SK-N-SH (cell line): Measurements from ENCODE around the gene TMPRSS9. TPM values are rescaled to one million over a fixed set of nuclear protein-coding genes. Genes with fewer than 3 reads are reported as not detected.
"Not testable (repeated sequence)": the region's sequence is repeated elsewhere in the genome, so short reads cannot be mapped to it uniquely, and the experiment has no call there.

Experiments used
- CTCF ChIA-PET: fragments of 300-600, 350-600 bp; formaldehyde crosslinking; extraction: SDS; loops from one replicate; lab custom pipeline; 2021; lab: Yijun Ruan, JAX
- POLR2A ChIA-PET: fragments of 350-600 bp; sonication (Branson Sonifier 250); formaldehyde crosslinking; extraction: SDS; loops from one replicate; lab custom pipeline; 2020; ENCODE audit warnings: antibody characterized with exemption, inconsistent platforms; lab: Yijun Ruan, JAX
- DNase-seq: peaks from one replicate; pipeline ENCODE4 v3.0.0; 2012
- H2AFZ ChIP-seq: fragments of 200-600 bp; sonication (generic); 2 replicates; pipeline ENCODE4 v1.8.1; 2016; ENCODE audit warnings: antibody characterized with exemption, mild to moderate bottlenecking, low read depth
- H3F3A ChIP-seq: fragments of 200-600 bp; sonication (generic); replicated peaks from 2 replicates; pipeline ENCODE3; 2016; ENCODE audit warnings: antibody characterized with exemption, mild to moderate bottlenecking; ENCODE audit not compliant: insufficient read depth
- H3K27ac ChIP-seq, 2 experiments: fragments of 200-500 bp in 1 of 2; fragments of 200-600 bp in 1 of 2; sonication (Bioruptor generic) in 1 of 2; sonication (generic), shearing (Covaris generic) in 1 of 2; 2 replicates each; pipeline versions ENCODE4 v1.5.1 to v1.6.1; 2014 to 2016; ENCODE audit warnings: low read depth in 2 of 2, inconsistent platforms in 1 of 2, low read length in 1 of 2, mild to moderate bottlenecking in 1 of 2, mixed read lengths in 1 of 2
- H3K27me3 ChIP-seq: fragments of 200-600 bp; sonication (generic), shearing (Covaris generic); 2 replicates; pipeline ENCODE4 v1.6.1; 2016; ENCODE audit warnings: mixed run types; ENCODE audit not compliant: insufficient read depth
- H3K36me3 ChIP-seq, 2 experiments: fragments of 200-500 bp in 1 of 2; fragments of 200-600 bp in 1 of 2; sonication (Bioruptor generic) in 1 of 2; sonication (generic) in 1 of 2; replicated peaks in 1 of 2; 2 replicates each; pipeline versions ENCODE3 to v1.5.1; 2014 to 2016; ENCODE audit warnings: low read length in 1 of 2, mild to moderate bottlenecking in 1 of 2; ENCODE audit not compliant: insufficient read depth in 2 of 2, control insufficient read depth in 1 of 2
- H3K4me1 ChIP-seq, 2 experiments: fragments of 200-500 bp in 1 of 2; fragments of 200-600 bp in 1 of 2; sonication (Bioruptor generic) in 1 of 2; sonication (generic), shearing (Covaris generic) in 1 of 2; 2 replicates each; pipeline versions ENCODE4 v1.5.1 to v1.6.1; 2014 to 2016; ENCODE audit warnings: low read depth in 1 of 2, low read length in 1 of 2, mixed run types in 1 of 2; ENCODE audit not compliant: insufficient read depth in 2 of 2, control insufficient read depth in 1 of 2
- H3K4me2 ChIP-seq: fragments of 200-600 bp; sonication (generic), shearing (Covaris generic); 2 replicates; pipeline ENCODE4 v1.6.1; 2017; ENCODE audit warnings: mixed run types
- H3K4me3 ChIP-seq, 2 experiments: fragments of 200-500 bp in 1 of 2; fragments of 200-600 bp in 1 of 2; sonication (Bioruptor generic) in 1 of 2; sonication (generic), shearing (Covaris generic) in 1 of 2; 2 replicates each; pipeline versions ENCODE4 v1.5.1 to v1.8.1; 2014 to 2016; ENCODE audit warnings: low read depth in 2 of 2, inconsistent platforms in 1 of 2, low read length in 1 of 2, mild to moderate bottlenecking in 1 of 2, mixed read lengths in 1 of 2, moderate library complexity in 1 of 2
- H3K79me2 ChIP-seq: fragments of 200-600 bp; sonication (generic); 2 replicates; pipeline ENCODE4 v1.8.1; 2017; ENCODE audit warnings: mild to moderate bottlenecking; ENCODE audit not compliant: insufficient read depth
- H3K9ac ChIP-seq: fragments of 200-600 bp; sonication (generic); 2 replicates; pipeline ENCODE4 v1.6.1; 2017; ENCODE audit warnings: mixed run types
- H3K9me2 ChIP-seq: fragments of 200-600 bp; sonication (generic); 2 replicates; pipeline ENCODE4 v1.6.1; 2017; ENCODE audit warnings: mixed run types
- H3K9me3 ChIP-seq: fragments of 200-600 bp; sonication (generic); 2 replicates; pipeline ENCODE4 v1.6.1; 2017; ENCODE audit warnings: mixed run types, mild to moderate bottlenecking, moderate library complexity
- H4K20me1 ChIP-seq: fragments of 200-600 bp; sonication (generic); 2 replicates; pipeline ENCODE4 v1.6.1; 2017; ENCODE audit warnings: mild to moderate bottlenecking, mixed run types; ENCODE audit not compliant: insufficient read depth
- EZH2phosphoT487 ChIP-seq: fragments of 200-600 bp; sonication (generic); IDR thresholded peaks from 2 replicates; pipeline ENCODE4 v1.6.1; 2017; ENCODE audit warnings: low read depth, mixed run types, mild to moderate bottlenecking, antibody characterized with exemption, moderate library complexity, borderline replicate concordance
- FOSL2 ChIP-seq: IDR thresholded peaks from 2 replicates; pipeline ENCODE4 v1.4.0; 2012; ENCODE audit warnings: low read depth, mild to moderate bottlenecking, moderate library complexity, borderline replicate concordance
- FOXJ3 ChIP-seq: sonication (generic); formaldehyde crosslinking; IDR thresholded peaks from 2 replicates; pipeline ENCODE4 v1.5.1; 2020; ENCODE audit warnings: mild to moderate bottlenecking, missing genetic modification reagents
- JUND ChIP-seq: IDR thresholded peaks from 2 replicates; pipeline ENCODE4 v1.4.0; 2012
- RAD21 ChIP-seq: IDR thresholded peaks from 2 replicates; pipeline ENCODE4 v1.6.1; 2012; ENCODE audit warnings: mild to moderate bottlenecking, low read length
- SMC3 ChIP-seq: IDR thresholded peaks from 2 replicates; pipeline ENCODE4 v1.6.1; 2012; ENCODE audit warnings: low read depth, low read length, improper control_type of control experiment
- TCF12 ChIP-seq: IDR thresholded peaks from 2 replicates; pipeline ENCODE4 v1.4.0; 2012
- TEAD4 ChIP-seq: IDR thresholded peaks from 2 replicates; pipeline ENCODE4 v1.4.0; 2012; ENCODE audit warnings: mild to moderate bottlenecking, borderline replicate concordance; ENCODE audit not compliant: insufficient read depth
- YY1 ChIP-seq: IDR thresholded peaks from 2 replicates; pipeline ENCODE4 v1.4.0; 2012; ENCODE audit warnings: low read depth, mild to moderate bottlenecking
- WGBS: methylation state at CpG from one replicate; pipeline ENCODE4 v1.1.6; 2017; ENCODE audit warnings: low lambda C conversion rate; 5-methylcytosine and 5-hydroxymethylcytosine counted together
- polyA plus RNA-seq, 3 experiments: library from polyadenylated mRNA; depleted of rRNA; stranded (reverse); fragments of >200 nt; gene quantifications; 2 replicates each; pipeline ENCODE4 v1.2.3, GENCODE V29; 2012
- TF ChIP-seq, protein P1 (sequence below): fragments of 200-600 bp; sonication (generic); IDR thresholded peaks from 2 replicates; pipeline ENCODE4 v1.6.1; 2017; ENCODE audit warnings: antibody characterized with exemption, mild to moderate bottlenecking, moderate library complexity
- TF ChIP-seq, protein P2 (sequence below): IDR thresholded peaks from 2 replicates; pipeline ENCODE4; 2012
- TF ChIP-seq, protein P3 (sequence below): IDR thresholded peaks from 2 replicates; pipeline ENCODE4 v1.4.0; 2012; ENCODE audit warnings: low read depth

The TMPRSS9 gene
- polyA plus RNA-seq, 1 of the 3 experiments (the other 2 are of a cell fraction) = not detected

DNA sequence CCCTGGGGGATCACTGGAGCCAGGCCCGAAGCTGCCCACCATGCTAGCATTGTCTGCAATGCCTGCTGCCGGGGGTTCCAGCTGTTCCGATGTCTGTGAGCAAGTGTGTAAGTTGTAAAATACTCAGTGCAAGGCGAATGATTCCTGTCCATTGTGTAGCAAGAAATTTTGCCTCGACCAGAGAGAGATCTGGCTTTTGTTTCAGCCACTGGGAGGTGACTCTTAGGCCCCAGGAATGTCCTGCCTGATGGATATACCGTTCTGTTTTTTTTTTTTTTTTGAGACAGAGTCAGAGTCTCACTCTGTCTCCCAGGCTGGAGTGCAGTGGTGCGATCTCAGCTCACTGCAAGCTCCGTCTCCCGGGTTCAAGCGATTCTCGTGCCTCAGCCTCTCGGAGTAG, 108.5 kb downstream of the TMPRSS9 start (continued):
- no peak for TF ChIP-seq FOXJ3
- TF ChIP-seq, protein P1, sequence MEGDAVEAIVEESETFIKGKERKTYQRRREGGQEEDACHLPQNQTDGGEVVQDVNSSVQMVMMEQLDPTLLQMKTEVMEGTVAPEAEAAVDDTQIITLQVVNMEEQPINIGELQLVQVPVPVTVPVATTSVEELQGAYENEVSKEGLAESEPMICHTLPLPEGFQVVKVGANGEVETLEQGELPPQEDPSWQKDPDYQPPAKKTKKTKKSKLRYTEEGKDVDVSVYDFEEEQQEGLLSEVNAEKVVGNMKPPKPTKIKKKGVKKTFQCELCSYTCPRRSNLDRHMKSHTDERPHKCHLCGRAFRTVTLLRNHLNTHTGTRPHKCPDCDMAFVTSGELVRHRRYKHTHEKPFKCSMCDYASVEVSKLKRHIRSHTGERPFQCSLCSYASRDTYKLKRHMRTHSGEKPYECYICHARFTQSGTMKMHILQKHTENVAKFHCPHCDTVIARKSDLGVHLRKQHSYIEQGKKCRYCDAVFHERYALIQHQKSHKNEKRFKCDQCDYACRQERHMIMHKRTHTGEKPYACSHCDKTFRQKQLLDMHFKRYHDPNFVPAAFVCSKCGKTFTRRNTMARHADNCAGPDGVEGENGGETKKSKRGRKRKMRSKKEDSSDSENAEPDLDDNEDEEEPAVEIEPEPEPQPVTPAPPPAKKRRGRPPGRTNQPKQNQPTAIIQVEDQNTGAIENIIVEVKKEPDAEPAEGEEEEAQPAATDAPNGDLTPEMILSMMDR = no peak

DNA sequence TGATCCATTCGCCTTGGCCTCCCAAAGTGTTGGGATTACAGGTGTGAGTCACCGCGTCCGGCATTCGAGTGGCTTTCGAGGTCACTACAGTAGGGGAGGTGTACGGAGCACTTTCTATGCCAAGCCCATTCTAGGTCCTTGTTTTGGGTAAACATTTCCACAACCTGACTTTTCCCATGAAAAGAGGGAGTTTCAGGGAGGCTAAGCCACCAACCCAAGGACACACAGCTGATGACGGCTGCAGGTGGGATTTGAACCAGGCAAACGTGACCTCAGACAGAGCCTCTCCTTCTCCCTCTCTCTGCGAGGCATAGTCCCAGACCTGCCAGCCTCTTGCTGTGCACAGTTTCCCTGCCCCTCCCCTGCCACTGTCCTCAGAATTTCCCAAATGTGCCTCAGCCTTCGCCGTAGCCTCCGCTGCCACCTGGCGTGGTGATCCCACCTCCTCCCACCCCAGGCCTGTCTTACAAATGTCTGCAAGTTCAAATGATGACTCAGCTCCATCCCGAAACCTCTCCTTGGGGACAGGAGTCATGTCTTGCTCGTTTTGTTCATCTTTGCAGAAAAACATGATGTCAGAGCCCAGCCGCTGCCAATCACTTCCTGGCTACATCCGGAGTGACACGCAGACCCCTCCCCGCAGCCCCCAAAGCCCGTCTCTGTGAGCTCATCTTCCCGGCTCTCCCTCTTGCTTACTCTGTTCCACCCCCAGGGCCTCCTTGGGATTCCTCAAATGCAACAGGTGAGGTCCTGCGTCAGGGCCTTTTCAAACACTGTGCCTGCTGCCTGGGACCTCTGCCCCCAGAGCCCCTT, 109.2 kb downstream of the TMPRSS9 start:
- Histone ChIP-seq H3K4me3 (no peak overlapping the region), H3F3A (peaks cover 13% of the 10 kb centered on the region), H3K79me2 (no peaks in the 10 kb centered on the region), H3K9ac (no peak overlapping the region), H3K4me1 (peaks cover 0 to 9% of the 10 kb centered on the region in 2 experiments; a peak in 1 of 4 replicates), H3K27ac (peak overlapping the region in 1 of 2 experiments; percentile 20; a peak in 1 of 4 replicates), H2AFZ (peak overlapping the region; percentile 76), H3K9me2 (no peaks in the 10 kb centered on the region), H3K4me2 (0 out of 2 replicates have a peak overlapping the region, but pooled peaks have one; percentile 27), H3K9me3 (no peaks in the 10 kb centered on the region), H3K36me3 (no peaks in the 10 kb centered on the region), H3K27me3 (no peaks in the 10 kb centered on the region), H4K20me1 (no peaks in the 10 kb centered on the region)
- POLR2A ChIA-PET = no interaction called here
- WGBS = 34% methylated on average over 23 of the region's 23 CpGs
- no peak for TF ChIP-seq EZH2phosphoT487
- no peak for TF ChIP-seq YY1
- no peak for TF ChIP-seq JUND
- TF ChIP-seq, protein P2, sequence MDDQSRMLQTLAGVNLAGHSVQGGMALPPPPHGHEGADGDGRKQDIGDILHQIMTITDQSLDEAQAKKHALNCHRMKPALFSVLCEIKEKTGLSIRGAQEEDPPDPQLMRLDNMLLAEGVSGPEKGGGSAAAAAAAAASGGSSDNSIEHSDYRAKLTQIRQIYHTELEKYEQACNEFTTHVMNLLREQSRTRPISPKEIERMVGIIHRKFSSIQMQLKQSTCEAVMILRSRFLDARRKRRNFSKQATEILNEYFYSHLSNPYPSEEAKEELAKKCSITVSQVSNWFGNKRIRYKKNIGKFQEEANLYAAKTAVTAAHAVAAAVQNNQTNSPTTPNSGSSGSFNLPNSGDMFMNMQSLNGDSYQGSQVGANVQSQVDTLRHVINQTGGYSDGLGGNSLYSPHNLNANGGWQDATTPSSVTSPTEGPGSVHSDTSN = peak; percentile 81
- no peak for TF ChIP-seq SMC3
- TF ChIP-seq TCF12 = 0 out of 2 replicates have a peak, but pooled peaks have one; percentile 30
- no peak for TF ChIP-seq TEAD4
- peak; percentile 47; the same call in 1 of the 2 replicates for TF ChIP-seq FOSL2
- no peak for TF ChIP-seq RAD21
- TF ChIP-seq, protein P3, sequence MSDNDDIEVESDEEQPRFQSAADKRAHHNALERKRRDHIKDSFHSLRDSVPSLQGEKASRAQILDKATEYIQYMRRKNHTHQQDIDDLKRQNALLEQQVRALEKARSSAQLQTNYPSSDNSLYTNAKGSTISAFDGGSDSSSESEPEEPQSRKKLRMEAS = no peak
- CTCF ChIA-PET = interaction anchor here (1.0 to 21.1 kb wide), 4 partner anchors 10 to 168 kb away, joined by 3 to 309 read pairs (median 4); partner anchors contain the start of gene LMNB2
- no peak for DNase-seq

DNA sequence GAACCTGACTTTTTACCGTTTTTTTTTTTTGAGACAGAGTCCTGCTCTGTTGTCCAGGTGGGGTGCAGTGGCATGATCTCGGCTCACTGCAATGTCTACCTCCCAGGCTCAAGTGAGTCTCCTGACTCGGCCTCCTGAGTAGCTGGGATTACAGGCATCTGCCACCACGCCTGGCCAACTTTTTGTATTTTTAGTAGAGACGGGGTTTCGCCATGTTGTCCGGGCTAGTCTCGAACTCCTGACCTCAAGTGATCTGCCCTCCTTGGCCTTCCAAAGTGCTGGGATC, 109.8 kb downstream of the TMPRSS9 start:
- H3K9me2 ChIP-seq, H3K9me3 ChIP-seq, H3K4me3 ChIP-seq, H3K4me1 ChIP-seq, H3K36me3 ChIP-seq, H3K4me2 ChIP-seq, H3K27me3 ChIP-seq, H3K79me2 ChIP-seq, H4K20me1 ChIP-seq, POLR2A ChIA-PET, H3K9ac ChIP-seq, DNase-seq: not testable (repeated sequence)
- H2AFZ ChIP-seq = peak overlapping the region; percentile 76; the same call in 1 of the 2 replicates
- H3K27ac ChIP-seq = 0 out of 4 replicates have a peak overlapping the region, but pooled peaks of 1 of the 2 experiments have one; percentile 20
- 91% methylated on average over 8 of the region's 8 CpGs for WGBS
- CTCF ChIA-PET = interaction anchor here (1.0 to 21.1 kb wide), 5 partner anchors 9 to 167 kb away, joined by 3 to 309 read pairs (median 4); partner anchors contain the start of gene LMNB2
- H3F3A ChIP-seq = peaks cover 12% of the 10 kb centered on the region
